ENCODE results near the gene SPATC1L. TPM values are rescaled to one million over a fixed set of nuclear protein-coding genes. Genes with fewer than 3 reads are reported as not detected.

The SPATC1L gene
- total and polyA plus RNA-seq, 2 of the 8 experiments (the other 6 are each of a cell fraction or from before 2014, with no cell fraction given): 24.9 to 50.0 TPM

DNA sequence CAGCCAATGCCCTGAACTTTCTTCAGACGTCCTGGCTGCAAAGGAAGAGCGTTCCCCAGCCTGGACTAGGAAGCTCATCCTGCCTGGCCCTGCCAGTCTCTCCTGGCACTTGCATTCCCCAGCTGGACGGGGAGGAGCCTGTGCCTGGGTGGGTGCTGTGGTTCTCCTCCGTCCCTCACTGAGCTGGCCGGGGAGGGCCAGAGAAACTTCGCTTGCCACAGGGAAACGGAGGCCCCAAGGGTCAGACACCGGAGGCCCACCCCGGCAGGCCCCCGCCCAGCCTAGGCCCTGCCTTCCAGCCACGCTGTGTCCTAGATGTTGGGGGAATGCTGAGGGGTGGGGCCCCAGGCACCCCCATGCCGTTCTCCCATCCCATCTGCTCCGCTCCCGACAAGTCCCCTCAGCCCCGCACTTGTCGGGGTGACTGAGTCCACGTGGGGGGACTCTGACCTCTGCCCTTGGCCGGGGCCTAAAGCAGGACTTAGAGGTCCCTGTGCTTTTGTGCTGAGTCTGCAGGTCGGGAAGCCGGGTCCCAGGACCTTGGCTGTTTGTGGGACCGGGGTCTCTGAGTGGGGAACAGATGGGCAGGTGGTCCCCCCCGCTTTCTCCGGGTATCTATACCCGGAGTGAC is 33.7 kb downstream of the SPATC1L start (continued):
- TF ChIP-seq, protein P1, sequence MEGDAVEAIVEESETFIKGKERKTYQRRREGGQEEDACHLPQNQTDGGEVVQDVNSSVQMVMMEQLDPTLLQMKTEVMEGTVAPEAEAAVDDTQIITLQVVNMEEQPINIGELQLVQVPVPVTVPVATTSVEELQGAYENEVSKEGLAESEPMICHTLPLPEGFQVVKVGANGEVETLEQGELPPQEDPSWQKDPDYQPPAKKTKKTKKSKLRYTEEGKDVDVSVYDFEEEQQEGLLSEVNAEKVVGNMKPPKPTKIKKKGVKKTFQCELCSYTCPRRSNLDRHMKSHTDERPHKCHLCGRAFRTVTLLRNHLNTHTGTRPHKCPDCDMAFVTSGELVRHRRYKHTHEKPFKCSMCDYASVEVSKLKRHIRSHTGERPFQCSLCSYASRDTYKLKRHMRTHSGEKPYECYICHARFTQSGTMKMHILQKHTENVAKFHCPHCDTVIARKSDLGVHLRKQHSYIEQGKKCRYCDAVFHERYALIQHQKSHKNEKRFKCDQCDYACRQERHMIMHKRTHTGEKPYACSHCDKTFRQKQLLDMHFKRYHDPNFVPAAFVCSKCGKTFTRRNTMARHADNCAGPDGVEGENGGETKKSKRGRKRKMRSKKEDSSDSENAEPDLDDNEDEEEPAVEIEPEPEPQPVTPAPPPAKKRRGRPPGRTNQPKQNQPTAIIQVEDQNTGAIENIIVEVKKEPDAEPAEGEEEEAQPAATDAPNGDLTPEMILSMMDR (IDR thresholded peaks at IDR 0.05; ENCODE audit: control extremely low read depth in 1 of 3, insufficient read depth in 1 of 3, low read depth in 1 of 3, low read length in 3 of 3): no peak
- no peak for TF ChIP-seq TEAD4 (IDR thresholded peaks at IDR 0.05; ENCODE audit: low read depth, low read length)
- no peak for TF ChIP-seq CREB1 (IDR thresholded peaks at IDR 0.05)
- no peak for TF ChIP-seq RXRA (IDR thresholded peaks at IDR 0.05; ENCODE audit: insufficient read depth, low read depth, low read length)
- no peak for TF ChIP-seq SIN3A (conservative IDR thresholded peaks at IDR 0.05 in 1 of 2, IDR thresholded peaks at IDR 0.05 in 1 of 2; ENCODE audit: low read depth in 1 of 2, low read length in 2 of 2)
- no peak for TF ChIP-seq KDM1A (IDR thresholded peaks at IDR 0.05; ENCODE audit: borderline replicate concordance, low read length)
